Endothelial cell of umbilical vein (primary cell): ENCODE results near the gene GLRA2. TPM values are rescaled to one million over a fixed set of nuclear protein-coding genes. Genes with fewer than 3 reads are reported as not detected.

ENCODE experiments used
- BruUV-seq: library from RNA; stranded (reverse); fragments of 400-500 nt; replicated peaks from 2 replicates; lab custom pipeline; 2021; lab: Mats Ljungman, UMichigan
- CTCF ChIA-PET: fragments of 300-600, 350-600 bp; sonication (Branson Sonifier 250); formaldehyde crosslinking; loops from one replicate; lab custom pipeline; 2021; ENCODE audit warnings: antibody characterized with exemption, inconsistent platforms; lab: Charles Lee
- POLR2A ChIA-PET: fragments of 300-600, 350-600 bp; sonication (Branson Sonifier 250); formaldehyde crosslinking; loops from one replicate; lab custom pipeline; 2021; ENCODE audit warnings: antibody characterized with exemption, inconsistent platforms; lab: Charles Lee
- DNase-seq: peaks from one replicate; pipeline ENCODE4 v3.0.0-alpha.2; 2011; ENCODE audit warnings: low read depth, low spot score
- FAIRE-seq: peaks from 2 replicates; lab custom pipeline; 2011; peaks lifted over from hg19 to GRCh38; lab: Jason Lieb, UNC
- H2AFZ ChIP-seq: 2 replicates; pipeline ENCODE4 v1.6.0; 2012; ENCODE audit warnings: low read depth, low read length, control low read depth, inconsistent platforms
- H3K27ac ChIP-seq: 2 replicates; pipeline ENCODE4 v1.5.1; 2011; ENCODE audit warnings: low read depth, mild to moderate bottlenecking, control low read depth, low read length, moderate library complexity; ENCODE audit not compliant: insufficient read depth
- H3K27me3 ChIP-seq, 2 experiments: 2 replicates each; pipeline versions ENCODE4 v1.6.0 to v1.6.1; 2011; ENCODE audit warnings: low read length in 2 of 2, mixed read lengths in 1 of 2; ENCODE audit not compliant: control insufficient read depth in 2 of 2, insufficient read depth in 2 of 2
- H3K36me3 ChIP-seq, 2 experiments: 2 replicates in 1 of 2; 3 replicates in 1 of 2; pipeline ENCODE4 v1.5.1; 2011; ENCODE audit warnings: low read length in 2 of 2, mild to moderate bottlenecking in 1 of 2, moderate library complexity in 1 of 2; ENCODE audit not compliant: control insufficient read depth in 2 of 2, insufficient read depth in 2 of 2; ENCODE audit errors: extremely low read depth in 1 of 2
- H3K4me1 ChIP-seq: 3 replicates; pipeline ENCODE4 v1.5.1; 2011; ENCODE audit warnings: mild to moderate bottlenecking, low read length; ENCODE audit not compliant: control insufficient read depth, insufficient read depth; ENCODE audit errors: extremely low read depth
- H3K4me2 ChIP-seq: 2 replicates; pipeline ENCODE4 v1.6.1; 2011; ENCODE audit warnings: low read length, control low read depth, mixed read lengths; ENCODE audit not compliant: insufficient read depth
- H3K4me3 ChIP-seq, 3 experiments: fragments of 200-600 bp in 1 of 3; sonication (generic), shearing (Covaris generic) in 1 of 3; replicated peaks in 1 of 3; 2 replicates each; pipeline ENCODE4 v1.5.1; 2011 to 2016; ENCODE audit warnings: control low read depth in 3 of 3, low read length in 3 of 3, mild to moderate bottlenecking in 2 of 3, inconsistent platforms in 1 of 3, low read depth in 1 of 3, moderate library complexity in 1 of 3; ENCODE audit not compliant: insufficient read depth in 1 of 3
- H3K79me2 ChIP-seq: 2 replicates; pipeline ENCODE4 v1.6.0; 2012; ENCODE audit warnings: low read length, inconsistent platforms; ENCODE audit not compliant: control insufficient read depth, insufficient read depth
- H3K9ac ChIP-seq: replicated peaks from 2 replicates; pipeline ENCODE3; 2011; ENCODE audit warnings: low read length, control low read depth; ENCODE audit not compliant: insufficient read depth; ENCODE audit errors: extremely low read depth
- H3K9me1 ChIP-seq: replicated peaks from 3 replicates; pipeline ENCODE4 v1.6.0; 2011; ENCODE audit warnings: mild to moderate bottlenecking, low read length; ENCODE audit not compliant: control insufficient read depth, insufficient read depth; ENCODE audit errors: extremely low read depth
- H3K9me3 ChIP-seq: replicated peaks from 2 replicates; pipeline ENCODE4 v1.5.1; 2012; ENCODE audit warnings: low read length, inconsistent platforms; ENCODE audit not compliant: control insufficient read depth, insufficient read depth
- H4K20me1 ChIP-seq: replicated peaks from 2 replicates; pipeline ENCODE3; 2011; ENCODE audit warnings: mild to moderate bottlenecking, low read length; ENCODE audit not compliant: control insufficient read depth, insufficient read depth; ENCODE audit errors: extremely low read depth
- CTCF ChIP-seq, 2 donors: IDR thresholded peaks; 1 replicate in 1 of 2; 2 replicates in 1 of 2; pipeline ENCODE4 v1.5.1; 2011; ENCODE audit warnings: low read length in 2 of 2, mild to moderate bottlenecking in 2 of 2, moderate library complexity in 2 of 2, control low read depth in 1 of 2, inconsistent platforms in 1 of 2, low read depth in 1 of 2; ENCODE audit not compliant: insufficient read depth in 1 of 2; ENCODE audit errors: extremely low read depth in 1 of 2
- EZH2 ChIP-seq: IDR thresholded peaks from 2 replicates; pipeline ENCODE4 v1.6.1; 2012; ENCODE audit warnings: borderline replicate concordance, low read depth, mild to moderate bottlenecking, moderate library complexity, low read length, inconsistent platforms; ENCODE audit not compliant: severe bottlenecking
- FOS ChIP-seq: IDR thresholded peaks from 2 replicates; pipeline ENCODE4 v1.6.1; 2011; ENCODE audit warnings: mild to moderate bottlenecking, low read length, moderate library complexity, borderline replicate concordance; ENCODE audit not compliant: insufficient read depth
- GATA2 ChIP-seq: IDR thresholded peaks from 2 replicates; pipeline ENCODE4 v1.7.0; 2011; ENCODE audit warnings: low read depth, mild to moderate bottlenecking, moderate library complexity, mixed read lengths, low read length; ENCODE audit not compliant: insufficient read length, insufficient read depth
- JUN ChIP-seq: IDR thresholded peaks from 2 replicates; pipeline ENCODE4 v1.6.1; 2011; ENCODE audit warnings: borderline replicate concordance, low read depth; ENCODE audit not compliant: insufficient read length, insufficient read depth
- MAX ChIP-seq: IDR thresholded peaks from 2 replicates; pipeline ENCODE4 v1.6.1; 2011; ENCODE audit not compliant: insufficient read depth, insufficient read length
- MYC ChIP-seq: IDR thresholded peaks from one replicate; pipeline ENCODE4 v1.6.1; 2011; ENCODE audit warnings: mild to moderate bottlenecking, low read depth, low read length
- POLR2A ChIP-seq: IDR thresholded peaks from 2 replicates; pipeline ENCODE4 v1.6.1; 2012; ENCODE audit warnings: low read depth, mild to moderate bottlenecking, control low read depth, low read length
- POLR2AphosphoS5 ChIP-seq: IDR thresholded peaks from 2 replicates; pipeline ENCODE4 v1.6.1; 2012; ENCODE audit warnings: low read depth, mild to moderate bottlenecking, control low read depth, low read length, moderate library complexity; ENCODE audit not compliant: insufficient read depth
- dilution Hi-C: fragments of 300-500 bp; cut with MboI; formaldehyde crosslinking; loops from one replicate; pipeline ENCODE4 v1.15.0; 2019; ENCODE audit warnings: low sequenced_read_pairs; ENCODE audit not compliant: extremely low pct_ligation_motif_present
- intact Hi-C: fragments of 100-400 bp; cut with micrococcal nuclease; formaldehyde crosslinking; loops from one replicate; pipeline ENCODE4 v1.10.0; 2022
- polyA plus RNA-seq, 4 experiments: library from polyadenylated mRNA; depleted of rRNA in 3 of 4; stranded (reverse) in 3 of 4; unstranded in 1 of 4; fragments of >200 nt; gene quantifications; 2 replicates each; pipeline versions ENCODE4 v1.2.1 to v1.2.3, GENCODE V29; 2011 to 2012; ENCODE audit warnings: missing spikeins in 1 of 4
- total RNA-seq: library from RNA; stranded (reverse); gene quantifications from 2 replicates; pipeline ENCODE4 v1.2.3, GENCODE V29; 2021

GLRA2 gene
- total and polyA plus RNA-seq, 2 donors (not counting 3 experiments of a cell fraction or from before 2014, with no cell fraction given) = not detected

- ChIA-PET CTCF (no interaction called here), POLR2A (no interaction called here)
- Histone ChIP-seq H2AFZ (no peak overlapping the region), H3K27me3 (no peaks in the 10 kb centered on the region), H3K4me2 (no peak overlapping the region), H3K9me3 (no peaks in the 10 kb centered on the region), H3K4me1 (no peaks in the 10 kb centered on the region), H3K9me1 (no peaks in the 10 kb centered on the region), H3K9ac (no peak overlapping the region), H3K36me3 (no peaks in the 10 kb centered on the region), H3K4me3 (no peak overlapping the region), H3K27ac (no peak overlapping the region), H3K79me2 (no peaks in the 10 kb centered on the region), H4K20me1 (no peaks in the 10 kb centered on the region)
- no TSS peak for BruUV-seq
- DNase-seq = no peak
- FAIRE-seq = no peak
- dilution Hi-C loops = no loop called here
- intact Hi-C loops = no loop called here
- TF ChIP-seq JUN = no peak
- no peak for TF ChIP-seq MYC
- no peak for TF ChIP-seq MAX
- TF ChIP-seq GATA2 = no peak
- no peak for TF ChIP-seq FOS
- TF ChIP-seq POLR2AphosphoS5 = no peak
- no peak for TF ChIP-seq EZH2
- no peak for TF ChIP-seq CTCF (IDR thresholded peaks at IDR 0.05; ENCODE audit: extremely low read depth in 1 of 2, insufficient read depth in 1 of 2, low read depth in 1 of 2, low read length in 2 of 2)
- no peak for TF ChIP-seq POLR2A
Measured at GRCh38 chrX:14690553-14690952, 161.2 kb downstream of the GLRA2 start.
